HepG2 (cell line): ENCODE data around the gene GNG7. TPM values are rescaled to one million over a fixed set of nuclear protein-coding genes. Genes with fewer than 3 reads are reported as not detected.

Experiments
- ADNP ChIP-seq: sonication (generic); formaldehyde crosslinking; IDR thresholded peaks from 2 replicates; pipeline ENCODE4 v1.4.0; 2020; ENCODE audit warnings: missing genetic modification reagents
- CHD4 ChIP-seq: fragments of 200-600 bp; sonication (generic); IDR thresholded peaks from 2 replicates; pipeline ENCODE4 v1.7.0; 2017; ENCODE audit warnings: mild to moderate bottlenecking, low read length, borderline replicate concordance
- KLF13 ChIP-seq: sonication (generic); formaldehyde crosslinking; IDR thresholded peaks from 2 replicates; pipeline ENCODE4 v1.4.0; 2020; ENCODE audit warnings: mild to moderate bottlenecking, missing genetic modification reagents
- PHF5A ChIP-seq: IDR thresholded peaks from one replicate; pipeline ENCODE4 v1.6.1; 2018; ENCODE audit warnings: low read depth, missing genetic modification reagents; ENCODE audit not compliant: unreplicated experiment
- PRDM4 ChIP-seq: sonication (generic); formaldehyde crosslinking; IDR thresholded peaks from 2 replicates; pipeline ENCODE4 v1.9.0; 2021; ENCODE audit warnings: missing genetic modification reagents, borderline replicate concordance
- ZBTB39 ChIP-seq: sonication (generic); formaldehyde crosslinking; IDR thresholded peaks from 2 replicates; pipeline ENCODE4 v1.5.0; 2020; ENCODE audit warnings: missing genetic modification reagents
- ZNF253 ChIP-seq: sonication (generic); formaldehyde crosslinking; IDR thresholded peaks from 2 replicates; pipeline ENCODE4 v1.8.0; 2022; ENCODE audit warnings: mild to moderate bottlenecking, missing genetic modification reagents, borderline replicate concordance
- ZNF263 ChIP-seq: sonication (generic); formaldehyde crosslinking; IDR thresholded peaks from 2 replicates; pipeline ENCODE4 v1.4.0; 2020; ENCODE audit warnings: missing genetic modification reagents
- ZSCAN21 ChIP-seq: sonication (generic); formaldehyde crosslinking; IDR thresholded peaks from 2 replicates; pipeline ENCODE4 v1.8.0; 2022; ENCODE audit warnings: mild to moderate bottlenecking, missing genetic modification reagents, moderate library complexity, borderline replicate concordance
- polyA plus RNA-seq, 8 experiments: library from polyadenylated mRNA; depleted of rRNA in 3 of 8; stranded (reverse) in 7 of 8; unstranded in 1 of 8; fragments of >200 nt; fragmentation: Illumina TruSeq in 4 of 8; extraction: Trizol in 4 of 8; gene quantifications; 2 replicates each; pipeline versions ENCODE4 v1.2.1 to v1.2.3, GENCODE V29; 2011 to 2016; ENCODE audit warnings: low read depth in 4 of 8, missing spikeins in 1 of 8, mixed read lengths in 1 of 8; ENCODE audit not compliant: insufficient read depth in 1 of 8
- total RNA-seq, 5 experiments: library from RNA; depleted of rRNA; stranded (reverse); fragments of >200 nt; fragmentation: Illumina TruSeq; extraction: Trizol; gene quantifications; 2 replicates each; pipeline ENCODE4 v1.2.3, GENCODE V29; 2016; ENCODE audit warnings: low read depth in 1 of 5
- TF ChIP-seq, protein P1 (sequence below): sonication (generic); formaldehyde crosslinking; IDR thresholded peaks from 2 replicates; pipeline ENCODE4 v1.4.0; 2020; ENCODE audit warnings: mild to moderate bottlenecking, missing genetic modification reagents
- TF ChIP-seq, protein P2 (sequence below): sonication (generic); formaldehyde crosslinking; IDR thresholded peaks from 2 replicates; pipeline ENCODE4 v1.4.0; 2020; ENCODE audit warnings: missing genetic modification reagents

Gene GNG7
- total and polyA plus RNA-seq, 2 of the 13 experiments (the other 11 are each of a cell fraction or from before 2014, with no cell fraction given): 1.4 to 3.3 TPM

DNA sequence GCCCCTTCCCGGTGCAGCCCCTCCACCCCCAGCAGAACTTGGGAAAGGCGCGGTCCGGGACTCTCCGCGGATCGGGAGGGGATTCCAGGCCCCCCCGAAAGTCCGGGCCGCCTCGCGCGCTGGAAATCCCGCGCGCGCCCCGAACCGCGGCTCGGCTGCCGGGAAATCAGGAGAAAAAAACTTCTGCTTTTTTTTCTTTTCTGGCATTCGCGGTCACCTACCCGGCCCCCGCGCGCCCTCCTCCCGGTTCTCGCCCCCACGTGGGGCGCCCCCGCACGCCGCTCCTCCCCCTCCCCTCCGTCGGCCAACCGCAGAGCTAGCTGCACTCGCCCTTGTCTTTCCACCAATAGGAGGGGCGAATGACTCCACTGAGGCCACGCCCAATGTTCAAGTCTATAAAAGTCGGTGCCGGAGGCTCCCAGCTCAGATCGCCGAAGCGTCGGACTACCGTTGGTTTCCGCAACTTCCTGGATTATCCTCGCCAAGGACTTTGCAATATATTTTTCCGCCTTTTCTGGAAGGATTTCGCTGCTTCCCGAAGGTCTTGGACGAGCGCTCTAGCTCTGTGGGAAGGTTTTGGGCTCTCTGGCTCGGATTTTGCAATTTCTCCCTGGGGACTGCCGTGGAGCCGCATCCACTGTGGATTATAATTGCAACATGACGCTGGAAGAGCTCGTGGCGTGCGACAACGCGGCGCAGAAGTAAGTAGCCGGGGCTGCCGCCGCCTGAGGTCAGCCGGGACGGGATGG is 226.6 kb downstream of the GNG7 start, which contains the start of gene GADD45B (continued):
- TF ChIP-seq ZBTB39: no peak
- TF ChIP-seq ZSCAN21 (CRISPR knock-in tag): no peak; the same call in 1 of the 2 replicates
- TF ChIP-seq PRDM4: 0 out of 2 replicates have a peak, but pooled peaks have one; percentile 59
- TF ChIP-seq KLF13 (CRISPR knock-in tag): no peak
- peak; percentile 49; the same call in 1 of the 2 replicates for TF ChIP-seq ZNF253
- TF ChIP-seq, protein P1, sequence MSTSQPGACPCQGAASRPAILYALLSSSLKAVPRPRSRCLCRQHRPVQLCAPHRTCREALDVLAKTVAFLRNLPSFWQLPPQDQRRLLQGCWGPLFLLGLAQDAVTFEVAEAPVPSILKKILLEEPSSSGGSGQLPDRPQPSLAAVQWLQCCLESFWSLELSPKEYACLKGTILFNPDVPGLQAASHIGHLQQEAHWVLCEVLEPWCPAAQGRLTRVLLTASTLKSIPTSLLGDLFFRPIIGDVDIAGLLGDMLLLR: no peak; the same call in 1 of the 2 replicates
- TF ChIP-seq ADNP (CRISPR knock-in tag): no peak
- TF ChIP-seq, protein P2, sequence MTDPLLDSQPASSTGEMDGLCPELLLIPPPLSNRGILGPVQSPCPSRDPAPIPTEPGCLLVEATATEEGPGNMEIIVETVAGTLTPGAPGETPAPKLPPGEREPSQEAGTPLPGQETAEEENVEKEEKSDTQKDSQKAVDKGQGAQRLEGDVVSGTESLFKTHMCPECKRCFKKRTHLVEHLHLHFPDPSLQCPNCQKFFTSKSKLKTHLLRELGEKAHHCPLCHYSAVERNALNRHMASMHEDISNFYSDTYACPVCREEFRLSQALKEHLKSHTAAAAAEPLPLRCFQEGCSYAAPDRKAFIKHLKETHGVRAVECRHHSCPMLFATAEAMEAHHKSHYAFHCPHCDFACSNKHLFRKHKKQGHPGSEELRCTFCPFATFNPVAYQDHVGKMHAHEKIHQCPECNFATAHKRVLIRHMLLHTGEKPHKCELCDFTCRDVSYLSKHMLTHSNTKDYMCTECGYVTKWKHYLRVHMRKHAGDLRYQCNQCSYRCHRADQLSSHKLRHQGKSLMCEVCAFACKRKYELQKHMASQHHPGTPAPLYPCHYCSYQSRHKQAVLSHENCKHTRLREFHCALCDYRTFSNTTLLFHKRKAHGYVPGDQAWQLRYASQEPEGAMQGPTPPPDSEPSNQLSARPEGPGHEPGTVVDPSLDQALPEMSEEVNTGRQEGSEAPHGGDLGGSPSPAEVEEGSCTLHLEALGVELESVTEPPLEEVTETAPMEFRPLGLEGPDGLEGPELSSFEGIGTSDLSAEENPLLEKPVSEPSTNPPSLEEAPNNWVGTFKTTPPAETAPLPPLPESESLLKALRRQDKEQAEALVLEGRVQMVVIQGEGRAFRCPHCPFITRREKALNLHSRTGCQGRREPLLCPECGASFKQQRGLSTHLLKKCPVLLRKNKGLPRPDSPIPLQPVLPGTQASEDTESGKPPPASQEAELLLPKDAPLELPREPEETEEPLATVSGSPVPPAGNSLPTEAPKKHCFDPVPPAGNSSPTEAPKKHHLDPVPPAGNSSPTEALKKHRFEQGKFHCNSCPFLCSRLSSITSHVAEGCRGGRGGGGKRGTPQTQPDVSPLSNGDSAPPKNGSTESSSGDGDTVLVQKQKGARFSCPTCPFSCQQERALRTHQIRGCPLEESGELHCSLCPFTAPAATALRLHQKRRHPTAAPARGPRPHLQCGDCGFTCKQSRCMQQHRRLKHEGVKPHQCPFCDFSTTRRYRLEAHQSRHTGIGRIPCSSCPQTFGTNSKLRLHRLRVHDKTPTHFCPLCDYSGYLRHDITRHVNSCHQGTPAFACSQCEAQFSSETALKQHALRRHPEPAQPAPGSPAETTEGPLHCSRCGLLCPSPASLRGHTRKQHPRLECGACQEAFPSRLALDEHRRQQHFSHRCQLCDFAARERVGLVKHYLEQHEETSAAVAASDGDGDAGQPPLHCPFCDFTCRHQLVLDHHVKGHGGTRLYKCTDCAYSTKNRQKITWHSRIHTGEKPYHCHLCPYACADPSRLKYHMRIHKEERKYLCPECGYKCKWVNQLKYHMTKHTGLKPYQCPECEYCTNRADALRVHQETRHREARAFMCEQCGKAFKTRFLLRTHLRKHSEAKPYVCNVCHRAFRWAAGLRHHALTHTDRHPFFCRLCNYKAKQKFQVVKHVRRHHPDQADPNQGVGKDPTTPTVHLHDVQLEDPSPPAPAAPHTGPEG (CRISPR knock-in tag): peak; percentile 58
- TF ChIP-seq ZNF263 (CRISPR knock-in tag): peak; percentile 37; the same call in 1 of the 2 replicates
- peak; percentile 52; the same call in 1 of the 2 replicates for TF ChIP-seq CHD4
- TF ChIP-seq PHF5A (CRISPR knock-in tag): no peak
